ENCODE measurements around the gene UPK3A.
"Not testable (repeated sequence)": the region's sequence is repeated elsewhere in the genome, so short reads cannot be mapped to it uniquely, and the experiment has no call there.

Gene UPK3A

DNA sequence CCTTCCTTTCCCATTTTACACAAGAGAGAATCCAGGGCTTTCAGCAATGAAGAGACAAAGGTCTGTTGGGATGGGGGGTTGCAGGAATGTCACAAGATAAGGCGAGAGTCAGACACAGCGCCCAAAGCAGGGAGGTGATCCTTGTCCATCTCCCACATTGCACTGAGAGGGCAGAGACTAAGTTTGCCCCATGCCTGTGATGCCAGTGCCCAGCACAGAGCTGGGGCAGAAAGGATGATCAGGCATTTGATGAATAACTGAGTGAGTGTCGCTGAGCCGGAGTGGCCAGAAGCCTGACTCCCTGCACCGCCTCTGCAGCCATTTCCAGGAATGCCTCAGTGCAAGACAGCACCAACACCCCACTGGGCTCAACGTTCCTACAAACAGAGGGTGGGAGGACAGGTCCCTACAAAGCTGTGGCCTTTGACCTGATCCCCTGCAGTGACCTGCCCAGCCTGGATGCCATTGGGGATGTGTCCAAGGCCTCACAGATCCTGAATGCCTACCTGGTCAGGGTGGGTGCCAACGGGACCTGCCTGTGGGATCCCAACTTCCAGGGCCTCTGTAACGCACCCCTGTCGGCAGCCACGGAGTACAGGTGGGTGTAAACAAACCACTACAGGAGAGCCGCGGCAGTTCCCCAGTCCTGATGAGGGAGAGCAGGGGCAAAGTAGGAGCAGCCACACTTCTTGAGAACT lies 2.3 kb downstream of the UPK3A start:
- DNase-seq (ENCODE audit: low read depth): no peak
- no peak for TF ChIP-seq CTCF (IDR thresholded peaks at IDR 0.05; ENCODE audit: insufficient read depth, low read depth, low read length, missing control alignments)
- H3K4me3 ChIP-seq (ENCODE audit: low read depth, low read length): no peak overlapping the region

DNA sequence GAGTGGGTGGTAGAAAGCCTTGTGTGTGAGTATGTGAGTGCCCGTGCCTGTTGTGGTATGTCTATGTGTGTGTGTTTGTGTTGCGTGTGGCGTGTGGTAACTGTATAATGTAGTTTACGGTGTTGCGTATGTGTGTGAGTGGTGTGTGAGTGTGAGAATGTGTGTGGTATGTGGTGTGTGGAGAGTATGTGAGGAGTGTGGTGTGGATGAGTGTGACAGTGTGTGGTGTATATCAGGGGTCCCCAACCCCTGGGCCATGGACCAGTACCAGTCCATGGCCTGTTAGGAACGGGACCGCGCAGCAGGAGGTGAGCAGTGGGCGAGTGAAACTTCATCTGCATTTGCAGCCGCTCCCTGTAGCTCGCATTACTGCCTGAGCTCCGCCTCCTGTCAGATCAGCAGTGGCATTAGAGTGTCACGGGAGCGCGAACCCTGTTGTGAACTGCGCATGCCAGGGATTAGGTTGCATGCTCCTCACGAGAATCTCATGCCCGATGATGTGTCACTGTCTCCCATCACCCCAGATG lies 5.7 kb downstream of the UPK3A start:
- no peak overlapping the region for H3K4me3 ChIP-seq (ENCODE audit: low read depth, low read length)
- no peak for TF ChIP-seq CTCF (IDR thresholded peaks at IDR 0.05; ENCODE audit: insufficient read depth, low read depth, low read length, missing control alignments)
- DNase-seq (ENCODE audit: low read depth): no peak

DNA sequence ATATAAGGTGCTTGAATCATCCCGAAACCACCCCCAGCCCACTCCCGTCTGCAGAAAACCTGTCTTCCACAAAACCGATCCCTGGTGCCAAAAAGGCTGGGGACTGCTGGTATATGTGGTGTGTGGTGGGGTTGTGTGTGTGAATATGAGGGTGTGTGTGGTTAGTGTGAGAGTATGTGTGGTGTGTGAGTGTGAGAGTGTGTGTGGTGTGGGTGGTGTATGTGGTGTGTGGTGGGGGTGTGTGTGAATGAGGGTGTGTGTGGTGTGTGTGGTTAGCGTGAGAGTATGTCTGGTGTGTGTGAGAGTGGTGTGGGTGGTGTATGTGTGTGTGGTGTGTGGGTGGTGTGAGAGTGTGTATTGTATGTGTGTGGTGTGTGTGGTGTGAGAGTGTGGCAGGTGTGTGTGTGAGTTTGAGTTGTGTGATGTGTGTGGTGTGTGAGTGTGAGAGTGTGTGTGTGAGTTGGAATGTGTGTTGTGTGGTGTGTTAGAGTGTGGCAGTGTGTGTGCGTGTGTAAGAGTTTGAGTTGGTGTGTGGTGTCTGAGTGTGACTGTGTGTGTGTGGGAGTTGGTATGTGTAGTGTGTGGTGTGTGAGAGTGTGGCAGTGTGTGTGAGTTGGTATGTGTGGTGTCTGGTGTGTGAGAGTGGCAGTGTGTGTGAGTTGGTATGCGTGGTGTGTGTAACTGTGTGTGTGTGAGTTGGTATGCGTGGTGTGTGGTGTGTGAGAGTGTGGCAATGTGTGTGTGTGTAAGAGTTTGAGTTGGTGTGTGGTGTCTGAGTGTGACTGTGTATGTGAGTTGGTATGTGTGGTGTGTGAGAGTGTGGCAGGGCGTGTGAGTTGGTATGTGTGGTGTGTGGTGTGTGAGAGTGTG lies 6.5 kb downstream of the UPK3A start:
- no peak overlapping the region for H3K4me3 ChIP-seq (ENCODE audit: low read depth, low read length)
- no peak for TF ChIP-seq CTCF (IDR thresholded peaks at IDR 0.05; ENCODE audit: insufficient read depth, low read depth, low read length, missing control alignments)
- DNase-seq (ENCODE audit: low read depth): no peak

GRCh38 chr22:45291931-45292290 lies 7.2 kb downstream of the UPK3A start:
- no peak overlapping the region for H3K4me3 ChIP-seq (ENCODE audit: low read depth, low read length)
- no peak for TF ChIP-seq CTCF (IDR thresholded peaks at IDR 0.05; ENCODE audit: insufficient read depth, low read depth, low read length, missing control alignments)
- DNase-seq (ENCODE audit: low read depth): no peak

GRCh38 chr22:45292731-45293442 lies 8.1 kb downstream of the UPK3A start:
- H3K4me3 ChIP-seq (ENCODE audit: low read depth, low read length): no peak overlapping the region
- no peak for DNase-seq (ENCODE audit: low read depth)
- no peak for TF ChIP-seq CTCF (IDR thresholded peaks at IDR 0.05; ENCODE audit: insufficient read depth, low read depth, low read length, missing control alignments)

GRCh38 chr22:45294030-45294429 lies 9.3 kb downstream of the UPK3A start:
- H3K4me3 ChIP-seq (ENCODE audit: low read depth, low read length): no peak overlapping the region
- no peak for DNase-seq (ENCODE audit: low read depth)
- no peak for TF ChIP-seq CTCF (IDR thresholded peaks at IDR 0.05; ENCODE audit: insufficient read depth, low read depth, low read length, missing control alignments)

DNA sequence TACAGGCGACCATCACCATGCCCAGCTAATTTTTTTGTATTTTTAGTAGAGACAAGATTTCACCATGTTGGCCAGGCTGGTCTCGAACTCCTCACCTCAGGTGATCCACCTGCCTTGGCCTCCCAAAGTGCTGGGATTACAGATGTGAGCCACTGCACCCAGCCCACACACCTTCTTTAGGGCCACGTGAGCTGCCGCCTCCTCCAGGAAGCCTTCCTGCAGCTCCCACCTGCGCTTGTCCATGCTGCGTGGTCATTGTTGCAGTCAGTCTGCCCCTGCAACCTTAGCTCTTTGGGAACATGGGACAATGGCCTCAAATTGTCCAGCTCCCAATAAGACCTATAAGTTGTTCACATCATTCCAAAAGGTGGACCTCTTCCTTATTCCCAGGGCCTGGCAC lies 10.3 kb downstream of the UPK3A start:
- DNase-seq (ENCODE audit: low read depth); H3K4me3 ChIP-seq (ENCODE audit: low read depth, low read length): not testable (repeated sequence)

Data from GM12865 (cell line).